ENCODE measurements around the gene PKNOX1. TPM values are rescaled to one million over a fixed set of nuclear protein-coding genes. Genes with fewer than 3 reads are reported as not detected.

Gene PKNOX1, protein sequence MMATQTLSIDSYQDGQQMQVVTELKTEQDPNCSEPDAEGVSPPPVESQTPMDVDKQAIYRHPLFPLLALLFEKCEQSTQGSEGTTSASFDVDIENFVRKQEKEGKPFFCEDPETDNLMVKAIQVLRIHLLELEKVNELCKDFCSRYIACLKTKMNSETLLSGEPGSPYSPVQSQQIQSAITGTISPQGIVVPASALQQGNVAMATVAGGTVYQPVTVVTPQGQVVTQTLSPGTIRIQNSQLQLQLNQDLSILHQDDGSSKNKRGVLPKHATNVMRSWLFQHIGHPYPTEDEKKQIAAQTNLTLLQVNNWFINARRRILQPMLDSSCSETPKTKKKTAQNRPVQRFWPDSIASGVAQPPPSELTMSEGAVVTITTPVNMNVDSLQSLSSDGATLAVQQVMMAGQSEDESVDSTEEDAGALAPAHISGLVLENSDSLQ
- total RNA-seq (2014; rRNA removed; shearing (Covaris generic)) (21.9 and 29.9 TPM in 2 replicates), polyA plus RNA-seq (2016; fragmentation: Nextera tagmentation; extraction: Ambion mirVana) (76.7 and 79.9 TPM in 2 replicates)
- long read RNA-seq, full-length matches to known transcripts, result 8 of 13 reads
- long read RNA-seq, partial matches to known transcripts, result 3 of 13 reads
- long read RNA-seq, other reads (novel, unspliced or antisense), result 2 of 13 reads

DNA sequence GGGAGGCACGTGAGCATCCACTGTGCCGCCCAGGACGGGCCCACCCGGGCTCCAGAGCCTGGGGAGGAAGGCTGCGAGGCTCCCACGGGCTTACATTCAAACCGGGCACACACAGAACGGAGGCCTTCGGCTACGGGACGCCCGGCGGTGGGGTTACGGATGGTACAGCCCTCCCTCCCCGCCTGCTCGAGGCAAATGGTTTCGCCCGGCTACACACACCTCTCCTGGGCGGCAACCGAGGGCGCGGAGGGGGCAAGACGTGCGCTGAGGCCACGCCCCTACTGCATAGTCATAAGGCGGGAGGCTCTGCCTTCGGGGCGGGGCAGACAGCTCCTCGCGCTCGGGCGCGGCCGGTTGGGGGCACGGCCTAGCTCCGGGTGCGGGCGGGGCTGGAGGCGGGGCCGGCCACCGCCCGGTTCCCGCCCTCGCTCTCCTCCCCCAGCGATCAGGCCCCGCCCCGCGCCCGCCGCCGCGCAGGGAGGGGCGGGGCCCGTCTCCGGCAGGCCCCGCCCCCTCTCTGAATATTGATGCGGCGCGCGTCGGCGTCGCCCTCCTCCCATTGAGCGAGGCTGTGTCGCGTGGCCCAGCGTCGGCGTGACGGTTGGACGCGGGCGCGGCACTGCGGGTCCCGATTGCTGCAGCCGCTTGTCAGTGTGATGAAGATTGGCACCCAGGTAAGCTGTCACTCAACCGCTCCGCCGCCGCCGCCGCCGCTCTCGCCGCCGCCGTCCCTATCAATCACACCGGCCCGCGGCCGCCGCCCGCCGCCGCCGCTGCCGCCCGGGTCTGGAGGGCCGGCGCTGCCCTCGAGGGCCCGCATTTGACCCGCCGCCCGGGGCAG is at the start of gene PKNOX1:
Gene PKNOX1, plus strand, starts transcription at position 572 of the 841 bp plus-strand sequence. CDS start 29,820 bp downstream, outside the sequence.
- 0 out of 2 replicates have a peak within 1 kb of the TSS, but pooled peaks have one; percentile 72 for H2AFZ ChIP-seq
- peaks cover 34% of the 10 kb centered on the region for H3K36me3 Mint-ChIP-seq (ENCODE audit: low read depth)

DNA sequence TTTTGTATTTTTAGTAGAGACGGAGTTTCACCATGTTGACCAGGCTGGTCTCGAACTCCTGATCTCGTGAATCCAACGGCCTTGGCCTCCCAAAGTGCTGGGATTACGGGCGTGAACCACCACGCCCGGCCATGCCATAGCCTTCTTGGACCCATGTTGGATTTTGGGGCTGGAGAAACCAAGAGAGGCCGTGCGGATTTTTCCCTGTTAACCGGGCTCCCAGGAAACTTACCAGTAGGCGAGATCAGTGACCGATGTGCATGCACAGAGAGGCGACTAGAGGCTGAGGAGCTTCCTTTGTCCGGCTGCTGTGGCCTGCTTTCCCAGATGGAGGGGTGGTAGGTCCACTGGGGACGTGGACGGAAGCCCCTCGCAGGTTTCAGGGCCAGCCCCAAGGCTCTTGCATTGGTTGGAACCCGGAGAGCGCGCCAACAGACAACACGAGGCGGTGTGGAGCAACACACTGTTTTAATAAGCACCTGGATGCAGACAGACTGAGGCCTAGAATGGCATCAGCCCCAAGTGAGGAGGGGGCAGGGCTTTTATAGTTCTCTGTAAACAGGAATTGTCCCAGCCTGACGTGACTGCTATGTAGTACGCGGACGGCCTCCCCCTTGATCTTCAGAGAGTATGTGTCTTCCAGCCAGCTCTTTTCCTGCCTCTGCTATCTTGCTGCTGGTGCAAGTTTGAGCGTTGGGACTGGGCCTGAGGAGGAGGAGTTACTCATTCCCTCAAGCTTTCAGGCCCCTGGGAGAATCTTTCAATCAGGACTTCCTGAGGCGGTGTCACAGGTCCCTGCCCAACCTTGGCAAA is 49.0 kb upstream of the PKNOX1 start, which contains the start of gene ERVH48-1:
Gene ERVH48-1, minus strand, starts transcription at position 517 of the 813 bp plus-strand sequence. CDS start 6,624 bp downstream, outside the sequence.
- peaks cover 32% of the 10 kb centered on the region for H3K4me1 ChIP-seq (ENCODE audit: insufficient read depth)
- DNase-seq (ENCODE audit: low spot score) (peak; percentile 71), ATAC-seq (peak; percentile 13; the same call in 2 of the 3 replicates)
- no peak for TF ChIP-seq STAT1 (IDR thresholded peaks at IDR 0.05; ENCODE audit: unreplicated experiment)
- TF ChIP-seq POLR2AphosphoS5 (IDR thresholded peaks at IDR 0.05; ENCODE audit: low read depth), result peak; percentile 33
- H3K4me3 ChIP-seq, result peak within 1 kb of the TSS; percentile 15
- H4K20me1 ChIP-seq (replicated peaks; ENCODE audit: insufficient read depth), result no peaks in the 10 kb centered on the region
- H3K4me2 ChIP-seq, result peak within 1 kb of the TSS; percentile 66
- Mint-ChIP-seq H3K9me3 (no peaks in the 10 kb centered on the region; the same call in 2 of the 3 replicates), H3K27ac (peak within 1 kb of the TSS; percentile 96), H3K27me3 (ENCODE audit: insufficient read depth, low read depth, poor library complexity) (peaks cover 14% of the 10 kb centered on the region), H3K4me3 (peak within 1 kb of the TSS; percentile 46; the same call in 2 of the 3 replicates), H3K36me3 (ENCODE audit: low read depth) (peaks cover 9% of the 10 kb centered on the region), H3K4me1 (peaks cover 37% of the 10 kb centered on the region)
- peaks cover 6% of the 10 kb centered on the region for H3K79me2 ChIP-seq (replicated peaks; ENCODE audit: insufficient read depth)
- H3K27me3 ChIP-seq (ENCODE audit: insufficient read depth), result no peaks in the 10 kb centered on the region
- no peaks in the 10 kb centered on the region for H3K9me2 ChIP-seq (ENCODE audit: insufficient read depth)
- H3K36me3 ChIP-seq (ENCODE audit: insufficient read depth), result no peaks in the 10 kb centered on the region
- H3F3A ChIP-seq (replicated peaks; ENCODE audit: low read depth), result peaks cover 7% of the 10 kb centered on the region; the same call in 1 of the 2 replicates
- H3K27ac ChIP-seq (ENCODE audit: low read depth), result peak within 1 kb of the TSS; percentile 98
- H2AFZ ChIP-seq, result no peak within 1 kb of the TSS

More for the DNA sequence above, at the start of gene PKNOX1:
- H3K9me3 Mint-ChIP-seq, result peaks cover 19% of the 10 kb centered on the region
- H3K4me1 Mint-ChIP-seq, result peaks cover 52% of the 10 kb centered on the region
- Histone ChIP-seq H3F3A (replicated peaks; ENCODE audit: low read depth) (peaks cover 12% of the 10 kb centered on the region; the same call in 1 of the 2 replicates), H4K20me1 (replicated peaks; ENCODE audit: insufficient read depth) (no peaks in the 10 kb centered on the region), H3K4me2 (peak within 1 kb of the TSS; percentile 85), H3K36me3 (ENCODE audit: insufficient read depth) (peaks cover 17% of the 10 kb centered on the region), H3K4me1 (ENCODE audit: insufficient read depth) (peaks cover 45% of the 10 kb centered on the region), H3K9me2 (ENCODE audit: insufficient read depth) (peaks cover 3% of the 10 kb centered on the region; the same call in 1 of the 2 replicates), H3K27me3 (ENCODE audit: insufficient read depth) (no peaks in the 10 kb centered on the region), H3K27ac (ENCODE audit: low read depth) (peak within 1 kb of the TSS; percentile 96), H3K4me3 (peak within 1 kb of the TSS; percentile 83), H3K79me2 (replicated peaks; ENCODE audit: insufficient read depth) (peaks cover 41% of the 10 kb centered on the region)
- ATAC-seq (peak; percentile 83), DNase-seq (ENCODE audit: low spot score) (peak; percentile 100)
- peaks cover 23% of the 10 kb centered on the region for H3K27me3 Mint-ChIP-seq (ENCODE audit: insufficient read depth, low read depth, poor library complexity)
- peak within 1 kb of the TSS; percentile 91 for H3K27ac Mint-ChIP-seq
- H3K4me3 Mint-ChIP-seq, result peak within 1 kb of the TSS; percentile 86
- TF ChIP-seq ZNF114 (CRISPR knock-in tag; IDR thresholded peaks at IDR 0.05) (no peak), CREB1 (CRISPR knock-in tag; IDR thresholded peaks at IDR 0.05; ENCODE audit: low read depth) (peak; percentile 97), POLR2AphosphoS5 (IDR thresholded peaks at IDR 0.05; ENCODE audit: low read depth) (0 out of 2 replicates have a peak, but pooled peaks have one; percentile 6)

Data from GM23338 (cell line).